Measurements from ENCODE around the gene ERBB3. TPM values are rescaled to one million over a fixed set of nuclear protein-coding genes. Genes with fewer than 3 reads are reported as not detected.

The ERBB3 gene
- total and polyA plus RNA-seq, 2 of the 4 experiments (the other 2 are of a cell fraction) = 1.4 to 2.2 TPM

- ATAC-seq (ENCODE audit: low read depth) (no peak), DNase-seq (no peak)
- H2AFZ ChIP-seq (replicated peaks; ENCODE audit: low read length, poor library complexity) = no peak overlapping the region
- peaks cover 22% of the 10 kb centered on the region for H3K36me3 ChIP-seq (ENCODE audit: control insufficient read depth, insufficient read depth, low read length)
- H3K9ac ChIP-seq (ENCODE audit: low read depth, low read length) = no peak overlapping the region
- intact Hi-C loops (cut with micrococcal nuclease) (loop anchor here (2.0 to 10.0 kb wide), 3 partner anchors 33 to 231 kb away; partner anchors contain the start of genes ORMDL2, SARNP and ZC3H10), in situ Hi-C loops (cut with MboI; ENCODE audit: low sequenced_read_pairs) (no loop called here), dilution Hi-C loops (cut with HindIII; ENCODE audit: low sequenced_read_pairs, unreplicated experiment) (no loop called here)
- no peak overlapping the region for H2BK20ac ChIP-seq (ENCODE audit: low read depth, low read length)
- WGBS, 2 experiments (ENCODE audit: extremely low coverage in 2 of 2, insufficient read length in 1 of 2) = 75% methylated on average over 2 of the region's 9 CpGs; no CpG with 5 or more reads in 1 of the 2 experiments
- peaks cover 28% of the 10 kb centered on the region for H4K20me1 ChIP-seq (ENCODE audit: insufficient read depth, low read length)
- H3K27ac ChIP-seq (ENCODE audit: insufficient read depth, low read length) = no peak overlapping the region
- TF ChIP-seq POLR2A (IDR thresholded peaks at IDR 0.05; ENCODE audit: low read depth, low read length) = no peak
- TF ChIP-seq FOS (IDR thresholded peaks at IDR 0.05; ENCODE audit: low read depth, low read length) = no peak
- no peak for TF ChIP-seq CEBPB (IDR thresholded peaks at IDR 0.05; ENCODE audit: low read depth, low read length)
- no peak for TF ChIP-seq MAZ (IDR thresholded peaks at IDR 0.05; ENCODE audit: borderline replicate concordance, low read depth, low read length)
- TF ChIP-seq SMC3 (IDR thresholded peaks at IDR 0.05; ENCODE audit: low read depth, low read length) = no peak
- TF ChIP-seq USF2 (IDR thresholded peaks at IDR 0.05; ENCODE audit: low read depth, low read length) = no peak
- no peak for TF ChIP-seq NFE2L2 (IDR thresholded peaks at IDR 0.05; ENCODE audit: low read depth, low read length)
- no peak for TF ChIP-seq RFX5 (IDR thresholded peaks at IDR 0.05; ENCODE audit: low read depth, low read length)
- no peak for TF ChIP-seq MXI1 (IDR thresholded peaks at IDR 0.05; ENCODE audit: borderline replicate concordance, low read depth, low read length)
- peak overlapping the region in 1 of 2 experiments; percentile 46; a peak in 1 of 4 replicates for H4K8ac ChIP-seq (ENCODE audit: low read depth in 2 of 2, low read length in 2 of 2)
- no peak overlapping the region for H3K56ac ChIP-seq (ENCODE audit: extremely low read depth, insufficient read depth, low read length)
- no peak overlapping the region for H3K14ac ChIP-seq (replicated peaks; ENCODE audit: low read depth, low read length)
- H3K4ac ChIP-seq (ENCODE audit: low read depth, low read length) = no peak overlapping the region
- H2AK9ac ChIP-seq (replicated peaks; ENCODE audit: low read depth, low read length, poor library complexity) = peak overlapping the region; percentile 12
- no peak overlapping the region for H4K91ac ChIP-seq (ENCODE audit: insufficient read depth, low read depth, low read length)
- no peak overlapping the region; the same call in 1 of the 2 replicates for H4K5ac ChIP-seq (ENCODE audit: low read depth, low read length)
- no peak overlapping the region for H3K4me3 ChIP-seq (ENCODE audit: insufficient read depth, low read depth, low read length)
- no peak overlapping the region for H3K18ac ChIP-seq (ENCODE audit: low read depth, low read length)
- no peak overlapping the region for H2BK5ac ChIP-seq (ENCODE audit: low read depth, low read length, poor library complexity, severe bottlenecking)
- H2BK120ac ChIP-seq (ENCODE audit: low read depth, low read length) = no peak overlapping the region
- H3K9me1 ChIP-seq (ENCODE audit: insufficient read depth, low read length) = no peaks in the 10 kb centered on the region
- no peak overlapping the region for H3K4me2 ChIP-seq (ENCODE audit: low read depth, low read length)
- BruUV-seq (replicated peaks) = no TSS peak
- H2BK15ac ChIP-seq (ENCODE audit: low read depth, low read length) = no peak overlapping the region
- no peaks in the 10 kb centered on the region for H3K9me3 ChIP-seq (ENCODE audit: control insufficient read depth, insufficient read depth, low read length)
- CTCF ChIA-PET = interaction anchor here (1.1 to 1.3 kb wide), 2 partner anchors 33 to 72 kb away, joined by 3 to 4 read pairs; partner anchors contain the start of gene ZC3H10
- no peak overlapping the region for H2AK5ac ChIP-seq (ENCODE audit: low read depth, low read length)
- H3K79me1 ChIP-seq (ENCODE audit: low read depth in 1 of 2, low read length in 2 of 2) = peaks cover 9 to 28% of the 10 kb centered on the region in 2 experiments; a peak in 3 of 4 replicates
- POLR2A ChIA-PET (ENCODE audit: unreplicated experiment) = no interaction called here
- H3K4me1 ChIP-seq (ENCODE audit: control insufficient read depth, insufficient read depth, low read length) = no peaks in the 10 kb centered on the region; the same call in 1 of the 2 replicates
- peak overlapping the region; percentile 65; the same call in 1 of the 2 replicates for H3K23ac ChIP-seq (ENCODE audit: low read depth, low read length)
- no peaks in the 10 kb centered on the region for H3K27me3 ChIP-seq (ENCODE audit: control insufficient read depth, insufficient read depth, low read length)
Observed at GRCh38 chr12:56046027-56046780, 33.8 kb upstream of the ERBB3 start.

Data from IMR-90 (cell line).